ENCODE data around the gene ZNF283.
"Not testable (repeated sequence)": the region's sequence is repeated elsewhere in the genome, so short reads cannot be mapped to it uniquely, and the experiment has no call there.

Gene ZNF283

DNA sequence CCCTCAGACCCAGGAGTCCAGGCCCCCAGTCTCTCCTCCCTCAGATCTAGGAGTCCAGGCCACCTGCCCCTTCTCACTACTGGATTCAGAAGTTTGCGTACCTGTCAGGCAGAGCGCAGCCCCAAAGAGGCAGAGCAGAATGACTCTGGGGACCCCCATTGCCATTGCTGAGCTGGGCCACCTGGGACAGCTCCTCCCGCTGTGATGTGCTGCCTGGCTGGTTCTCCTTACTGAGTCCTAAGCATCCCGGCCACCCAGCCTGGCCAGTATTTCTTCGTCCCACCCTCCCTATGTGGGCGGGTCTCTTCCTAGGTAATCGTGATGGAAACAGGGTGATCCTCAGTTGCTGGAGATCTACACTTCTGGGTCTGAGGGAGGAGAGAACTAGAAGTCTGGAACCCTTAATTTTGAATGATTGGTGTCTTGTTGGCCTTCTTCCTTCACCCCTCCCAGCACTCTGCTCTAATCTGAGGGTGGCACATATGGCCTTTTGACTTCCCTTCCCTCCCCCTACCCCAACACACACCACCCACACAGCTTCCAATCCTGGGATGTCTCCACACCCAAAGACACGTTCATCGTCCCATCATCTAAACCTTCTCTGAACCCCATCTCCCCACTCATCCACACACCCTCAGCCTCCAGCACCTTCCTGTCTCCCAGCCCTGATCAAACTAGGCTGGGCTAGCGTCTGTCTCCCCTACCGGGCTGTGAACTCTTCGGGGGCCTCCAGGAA, 24.7 kb upstream of the ZNF283 start, which contains the start of gene LYPD5:
TSS of gene LYPD5 (minus strand) at position 232 of the 736 bp plus-strand sequence. CDS start at position 165, 67 bp downstream.
- Histone ChIP-seq H3K4me1 (ENCODE audit: control insufficient read depth, insufficient read depth, low read length) (no peaks in the 10 kb centered on the region; the same call in 1 of the 2 replicates), H3K36me3 (ENCODE audit: control insufficient read depth, insufficient read depth, low read length) (no peaks in the 10 kb centered on the region), H3K27me3 (ENCODE audit: control insufficient read depth, insufficient read depth, low read length) (peaks cover 31% of the 10 kb centered on the region), H3K9ac (ENCODE audit: low read depth, low read length) (no peak within 1 kb of the TSS), H3K9me3 (ENCODE audit: control insufficient read depth, insufficient read depth, low read length) (no peaks in the 10 kb centered on the region), H3K4me3 (ENCODE audit: low read depth, low read length) (no peak within 1 kb of the TSS), H3K27ac (ENCODE audit: low read depth, low read length) (no peak within 1 kb of the TSS)

DNA sequence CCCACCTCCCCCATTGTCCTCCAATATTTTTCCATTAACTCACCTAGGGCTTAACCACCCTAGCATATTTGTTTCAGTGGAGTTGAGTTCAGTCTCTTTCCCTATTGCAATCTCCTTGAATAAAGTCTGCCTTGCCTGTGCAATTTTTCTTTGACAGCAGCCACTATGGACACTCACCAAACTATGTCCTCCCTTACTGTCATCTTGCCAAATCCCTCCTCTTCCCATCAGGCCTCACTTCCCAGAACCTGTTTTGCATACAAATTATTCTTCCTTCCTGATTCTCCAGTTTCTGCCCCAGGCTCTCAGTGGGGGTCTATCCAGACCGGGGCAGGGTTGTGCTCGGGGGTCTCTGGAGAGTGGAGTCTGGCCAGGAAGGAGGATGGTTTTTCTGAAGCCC, 22.7 kb upstream of the ZNF283 start:
- H3K4me3 ChIP-seq (ENCODE audit: low read depth, low read length): no peak overlapping the region
- H3K4me1 ChIP-seq (ENCODE audit: control insufficient read depth, insufficient read depth, low read length): no peaks in the 10 kb centered on the region
- no peak overlapping the region for H3K9ac ChIP-seq (ENCODE audit: low read depth, low read length)
- H3K9me3 ChIP-seq (ENCODE audit: control insufficient read depth, insufficient read depth, low read length): no peaks in the 10 kb centered on the region
- no peaks in the 10 kb centered on the region for H3K36me3 ChIP-seq (ENCODE audit: control insufficient read depth, insufficient read depth, low read length)
- H3K27ac ChIP-seq (ENCODE audit: low read depth, low read length): no peak overlapping the region
- peaks cover 10% of the 10 kb centered on the region for H3K27me3 ChIP-seq (ENCODE audit: control insufficient read depth, insufficient read depth, low read length)

DNA sequence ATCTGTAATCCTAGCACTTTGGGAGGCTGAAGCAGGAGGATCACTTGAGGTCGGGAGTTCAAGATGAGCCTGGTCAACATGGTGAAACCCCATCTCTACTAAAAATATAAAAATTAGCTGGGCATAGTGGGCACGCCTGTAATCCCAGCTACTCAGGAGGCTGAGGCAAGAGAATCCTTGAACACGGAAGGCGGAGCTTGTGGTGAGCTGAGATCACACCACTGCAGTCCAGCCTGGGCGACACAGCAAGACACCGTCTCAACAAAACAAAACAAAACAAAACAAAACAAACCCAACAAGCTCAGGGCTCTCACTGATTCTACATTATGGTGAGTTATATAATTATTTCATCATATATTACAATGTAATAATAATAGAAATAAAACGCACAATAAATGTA, 20.7 kb upstream of the ZNF283 start:
- not testable (repeated sequence) for H3K4me1 ChIP-seq (ENCODE audit: control insufficient read depth, insufficient read depth, low read length); H3K4me3 ChIP-seq (ENCODE audit: low read depth, low read length); H3K27ac ChIP-seq (ENCODE audit: low read depth, low read length); H3K9ac ChIP-seq (ENCODE audit: low read depth, low read length); H3K27me3 ChIP-seq (ENCODE audit: control insufficient read depth, insufficient read depth, low read length); H3K9me3 ChIP-seq (ENCODE audit: control insufficient read depth, insufficient read depth, low read length); H3K36me3 ChIP-seq (ENCODE audit: control insufficient read depth, insufficient read depth, low read length)

DNA sequence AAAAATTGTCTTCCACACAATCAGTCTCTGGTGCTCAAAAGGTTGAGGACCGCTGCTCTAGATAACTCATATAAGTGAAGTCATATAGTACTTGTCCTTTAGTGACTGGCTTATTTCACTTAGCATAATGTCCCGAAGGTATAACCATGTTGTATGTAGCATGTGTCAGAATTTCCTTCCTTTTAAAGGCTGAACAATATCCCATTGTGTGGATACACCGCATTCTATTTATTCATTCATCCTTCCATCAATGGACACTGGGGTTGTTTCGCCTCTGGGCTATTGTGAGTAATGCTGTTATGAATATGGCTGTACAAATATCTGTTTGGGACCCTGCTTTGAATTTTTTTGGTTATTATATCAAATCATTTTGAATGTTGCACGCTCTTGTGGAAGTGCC, 20.3 kb upstream of the ZNF283 start:
- H3K27ac ChIP-seq (ENCODE audit: low read depth, low read length): no peak overlapping the region

DNA sequence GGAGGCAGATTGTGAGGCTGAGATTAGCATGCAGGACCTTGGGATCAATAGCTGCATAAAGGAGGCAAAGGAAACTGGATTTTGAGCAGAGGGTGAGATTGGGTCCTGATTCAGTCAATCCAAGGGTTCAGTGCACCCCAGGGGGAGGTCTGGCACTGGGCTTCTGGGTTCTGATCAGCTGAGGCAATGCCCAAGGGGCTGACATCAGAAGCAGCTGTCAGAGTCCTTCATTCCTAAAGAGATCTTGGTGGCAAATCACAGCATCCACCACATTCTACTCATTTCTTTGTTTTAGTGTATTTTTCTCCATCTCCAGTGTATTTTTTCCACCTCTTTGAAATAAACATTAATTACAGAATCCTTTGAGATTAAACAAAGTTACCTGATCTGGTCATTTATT, 19.5 kb upstream of the ZNF283 start:
- Histone ChIP-seq H3K27me3 (ENCODE audit: control insufficient read depth, insufficient read depth, low read length) (no peaks in the 10 kb centered on the region), H3K9ac (ENCODE audit: low read depth, low read length) (no peak overlapping the region), H3K4me3 (ENCODE audit: low read depth, low read length) (no peak overlapping the region), H3K36me3 (ENCODE audit: control insufficient read depth, insufficient read depth, low read length) (no peaks in the 10 kb centered on the region), H3K27ac (ENCODE audit: low read depth, low read length) (no peak overlapping the region), H3K4me1 (ENCODE audit: control insufficient read depth, insufficient read depth, low read length) (no peaks in the 10 kb centered on the region), H3K9me3 (ENCODE audit: control insufficient read depth, insufficient read depth, low read length) (no peaks in the 10 kb centered on the region)

More for the DNA sequence above, 20.3 kb upstream of the ZNF283 start:
- Histone ChIP-seq H3K27me3 (ENCODE audit: control insufficient read depth, insufficient read depth, low read length) (no peaks in the 10 kb centered on the region), H3K4me1 (ENCODE audit: control insufficient read depth, insufficient read depth, low read length) (no peaks in the 10 kb centered on the region), H3K4me3 (ENCODE audit: low read depth, low read length) (no peak overlapping the region), H3K9me3 (ENCODE audit: control insufficient read depth, insufficient read depth, low read length) (no peaks in the 10 kb centered on the region), H3K9ac (ENCODE audit: low read depth, low read length) (no peak overlapping the region), H3K36me3 (ENCODE audit: control insufficient read depth, insufficient read depth, low read length) (no peaks in the 10 kb centered on the region)

DNA sequence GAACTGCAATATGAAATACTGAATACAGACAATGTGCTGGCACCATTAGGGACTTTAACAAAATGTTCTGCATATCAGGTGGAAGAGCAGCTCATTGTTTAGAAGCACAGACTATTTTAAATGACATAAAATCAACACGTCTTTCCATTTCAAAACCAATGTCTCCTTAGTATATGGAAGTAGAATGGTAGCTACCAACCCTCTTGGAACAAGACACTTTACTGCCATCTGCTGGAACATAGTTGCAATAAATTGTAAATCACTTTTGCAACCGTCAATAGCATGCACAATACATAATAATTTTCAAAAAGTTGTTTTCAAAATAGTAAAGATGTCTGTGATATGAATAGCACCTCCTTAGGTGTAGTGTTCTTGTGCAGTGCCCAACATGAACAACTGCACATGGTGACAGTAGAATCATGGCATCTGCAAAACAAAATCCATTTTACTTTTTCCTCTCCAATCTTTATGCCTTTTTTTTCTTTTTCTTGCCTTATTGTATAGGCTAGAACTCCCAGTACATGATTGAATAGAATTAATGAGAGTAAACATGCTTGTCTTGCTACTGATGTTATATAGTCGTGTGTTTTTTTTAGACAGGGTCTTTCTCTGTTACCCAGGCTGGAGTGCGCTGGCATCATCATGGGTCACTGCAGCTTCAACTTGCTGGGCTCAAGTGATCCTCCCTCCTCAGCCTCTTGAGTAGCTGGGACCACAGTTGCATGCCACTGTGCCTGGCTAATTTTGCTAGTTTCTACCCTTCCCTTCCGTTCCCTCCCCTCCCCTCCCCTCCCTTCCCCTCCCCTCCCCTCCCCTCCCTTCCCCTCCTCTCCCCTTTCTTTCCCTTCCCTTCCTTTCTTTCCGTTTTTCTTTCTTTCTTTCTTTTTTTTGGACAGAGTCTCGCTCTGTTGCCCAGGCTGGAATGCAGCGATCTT, 17.1 kb upstream of the ZNF283 start:
- Histone ChIP-seq H3K9ac (ENCODE audit: low read depth, low read length) (no peak overlapping the region), H3K4me3 (ENCODE audit: low read depth, low read length) (no peak overlapping the region), H3K4me1 (ENCODE audit: control insufficient read depth, insufficient read depth, low read length) (no peaks in the 10 kb centered on the region)

DNA sequence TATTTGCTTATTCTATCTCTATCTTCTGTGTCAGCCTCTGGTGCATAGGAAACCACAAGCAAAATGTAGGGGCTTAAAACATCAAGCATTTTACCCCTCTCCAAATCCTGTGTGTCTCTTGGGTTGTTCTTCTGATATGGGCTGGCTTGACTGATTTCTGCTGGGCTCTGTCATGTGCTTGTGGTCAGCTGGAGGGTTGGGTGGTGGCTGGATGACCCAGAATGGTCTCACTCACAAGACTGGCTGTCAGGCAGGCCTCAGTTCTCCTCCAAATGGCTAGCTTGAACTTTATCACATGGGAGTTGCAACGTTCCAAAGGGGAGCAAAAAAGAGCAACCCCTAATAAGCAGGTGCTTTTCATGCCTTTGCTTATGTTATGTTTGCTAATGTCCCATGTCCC, 15.3 kb upstream of the ZNF283 start:
- H3K9ac ChIP-seq (ENCODE audit: low read depth, low read length): no peak overlapping the region
- no peak overlapping the region for H3K4me3 ChIP-seq (ENCODE audit: low read depth, low read length)
- H3K36me3 ChIP-seq (ENCODE audit: control insufficient read depth, insufficient read depth, low read length): no peaks in the 10 kb centered on the region
- no peaks in the 10 kb centered on the region for H3K4me1 ChIP-seq (ENCODE audit: control insufficient read depth, insufficient read depth, low read length)
- H3K27me3 ChIP-seq (ENCODE audit: control insufficient read depth, insufficient read depth, low read length): no peaks in the 10 kb centered on the region
- no peak overlapping the region for H3K27ac ChIP-seq (ENCODE audit: low read depth, low read length)
- no peaks in the 10 kb centered on the region for H3K9me3 ChIP-seq (ENCODE audit: control insufficient read depth, insufficient read depth, low read length)

More for the DNA sequence above, 17.1 kb upstream of the ZNF283 start:
- Histone ChIP-seq H3K27me3 (ENCODE audit: control insufficient read depth, insufficient read depth, low read length) (no peaks in the 10 kb centered on the region), H3K9me3 (ENCODE audit: control insufficient read depth, insufficient read depth, low read length) (no peaks in the 10 kb centered on the region), H3K27ac (ENCODE audit: low read depth, low read length) (no peak overlapping the region), H3K36me3 (ENCODE audit: control insufficient read depth, insufficient read depth, low read length) (no peaks in the 10 kb centered on the region)

DNA sequence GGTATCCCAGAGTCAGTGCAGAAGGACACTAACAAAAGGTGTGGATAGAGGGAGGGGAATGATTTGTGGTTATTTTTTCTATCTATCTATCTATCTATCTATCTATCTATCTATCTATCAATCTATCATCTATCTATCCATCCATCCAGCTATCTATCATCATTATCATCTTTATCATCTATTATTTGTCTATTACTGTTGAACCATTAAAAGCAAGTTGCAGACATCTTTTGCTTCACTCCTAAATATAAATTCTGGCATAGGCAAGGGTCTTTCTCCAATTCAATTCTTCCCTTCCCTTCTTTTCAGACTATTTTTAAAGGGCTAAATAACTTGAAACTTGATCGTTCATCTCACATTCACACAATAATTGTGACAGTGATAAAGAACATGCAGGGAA, 14.9 kb upstream of the ZNF283 start:
- no peaks in the 10 kb centered on the region for H3K27me3 ChIP-seq (ENCODE audit: control insufficient read depth, insufficient read depth, low read length)
- no peaks in the 10 kb centered on the region for H3K9me3 ChIP-seq (ENCODE audit: control insufficient read depth, insufficient read depth, low read length)
- H3K9ac ChIP-seq (ENCODE audit: low read depth, low read length): no peak overlapping the region
- H3K4me1 ChIP-seq (ENCODE audit: control insufficient read depth, insufficient read depth, low read length): no peaks in the 10 kb centered on the region
- no peaks in the 10 kb centered on the region for H3K36me3 ChIP-seq (ENCODE audit: control insufficient read depth, insufficient read depth, low read length)
- H3K27ac ChIP-seq (ENCODE audit: low read depth, low read length): no peak overlapping the region
- H3K4me3 ChIP-seq (ENCODE audit: low read depth, low read length): no peak overlapping the region

DNA sequence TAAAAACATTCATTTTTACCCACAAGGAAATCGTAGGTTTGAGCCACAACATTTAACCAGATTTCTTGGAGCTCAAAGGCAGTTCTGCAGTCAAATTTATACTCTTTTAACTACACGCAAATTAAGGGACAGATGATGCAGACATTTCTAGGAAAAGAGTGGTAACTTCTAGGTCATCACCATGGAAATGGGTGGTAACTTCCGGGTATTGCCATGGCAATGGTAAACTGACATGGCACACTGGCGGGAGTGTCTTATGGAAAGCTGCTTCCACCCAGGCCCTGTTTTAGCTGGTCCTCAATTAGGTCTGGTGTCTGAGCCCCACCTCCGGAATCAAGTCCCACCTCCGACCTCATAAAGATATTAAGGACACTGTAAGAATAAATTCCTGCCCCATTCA, 14.4 kb upstream of the ZNF283 start:
- H3K9me3 ChIP-seq (ENCODE audit: control insufficient read depth, insufficient read depth, low read length): no peaks in the 10 kb centered on the region
- H3K4me1 ChIP-seq (ENCODE audit: control insufficient read depth, insufficient read depth, low read length): no peaks in the 10 kb centered on the region
- no peak overlapping the region for H3K27ac ChIP-seq (ENCODE audit: low read depth, low read length)
- no peak overlapping the region for H3K4me3 ChIP-seq (ENCODE audit: low read depth, low read length)
- no peaks in the 10 kb centered on the region for H3K36me3 ChIP-seq (ENCODE audit: control insufficient read depth, insufficient read depth, low read length)
- H3K9ac ChIP-seq (ENCODE audit: low read depth, low read length): no peak overlapping the region
- no peaks in the 10 kb centered on the region for H3K27me3 ChIP-seq (ENCODE audit: control insufficient read depth, insufficient read depth, low read length)

DNA sequence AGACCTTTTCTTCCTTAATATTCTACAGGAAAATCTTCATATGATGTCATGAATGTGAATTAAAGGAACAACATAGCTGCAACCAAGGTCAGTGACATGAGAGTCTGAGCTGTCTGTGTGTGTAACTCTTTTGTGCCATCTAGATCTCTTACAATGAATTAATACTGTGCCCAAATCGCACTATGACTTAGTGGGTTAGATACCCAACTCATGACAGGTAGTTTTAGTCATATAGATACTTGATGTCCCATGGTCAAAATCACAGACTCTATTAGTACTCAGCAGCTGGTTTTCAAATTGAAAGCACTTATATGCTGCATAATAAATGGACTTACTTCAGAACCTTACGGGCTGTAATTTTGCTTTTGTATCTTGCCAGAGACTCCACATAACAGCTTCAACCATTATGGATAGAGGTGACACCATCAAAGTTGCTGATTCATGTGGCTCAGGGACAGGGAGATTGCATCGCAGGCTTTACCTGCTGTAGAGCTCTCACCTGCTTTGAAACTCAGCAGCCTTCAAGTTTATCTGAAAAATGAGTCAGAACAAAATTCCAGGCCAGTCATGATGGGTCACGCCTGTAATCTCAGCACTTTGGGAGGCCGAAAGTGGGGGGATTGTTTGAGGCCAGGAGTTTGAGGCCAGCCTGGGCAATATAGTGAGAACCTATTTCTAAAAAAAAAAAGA, 12.3 kb upstream of the ZNF283 start:
- H3K9ac ChIP-seq (ENCODE audit: low read depth, low read length): no peak overlapping the region
- H3K36me3 ChIP-seq (ENCODE audit: control insufficient read depth, insufficient read depth, low read length): no peaks in the 10 kb centered on the region
- no peak overlapping the region for H3K4me3 ChIP-seq (ENCODE audit: low read depth, low read length)
- H3K4me1 ChIP-seq (ENCODE audit: control insufficient read depth, insufficient read depth, low read length): no peaks in the 10 kb centered on the region
- 0 out of 2 replicates have a peak, but pooled peaks cover 5% of the 10 kb centered on the region for H3K9me3 ChIP-seq (ENCODE audit: control insufficient read depth, insufficient read depth, low read length)
- H3K27me3 ChIP-seq (ENCODE audit: control insufficient read depth, insufficient read depth, low read length): peaks cover 5% of the 10 kb centered on the region
- no peak overlapping the region for H3K27ac ChIP-seq (ENCODE audit: low read depth, low read length)
